ENCODE results near the gene CCDC152. TPM values are rescaled to one million over a fixed set of nuclear protein-coding genes. Genes with fewer than 3 reads are reported as not detected.
"Not testable (repeated sequence)": the region's sequence is repeated elsewhere in the genome, so short reads cannot be mapped to it uniquely, and the experiment has no call there.

CCDC152 gene
- total and polyA plus RNA-seq, 2 experiments from 2014 or later, result 2.8 to 6.4 TPM

- H3K27me3 ChIP-seq (replicated peaks; ENCODE audit: insufficient read depth), result no peaks in the 10 kb centered on the region
- TF ChIP-seq EZH2 (IDR thresholded peaks at IDR 0.05; ENCODE audit: insufficient read depth, poor library complexity, severe bottlenecking) (no peak), EZH2phosphoT487 (IDR thresholded peaks at IDR 0.05; ENCODE audit: insufficient read depth, low read depth) (no peak)
- peak; percentile 19 for DNase-seq
- no peaks in the 10 kb centered on the region for H3K9me3 ChIP-seq (ENCODE audit: low read depth)
- H3K4me2 ChIP-seq (ENCODE audit: unreplicated experiment), result peak within 1 kb of the TSS; percentile 29
- H2AFZ ChIP-seq, result peak within 1 kb of the TSS; percentile 59; the same call in 1 of the 2 replicates
- no peaks in the 10 kb centered on the region for H3K79me2 ChIP-seq (ENCODE audit: insufficient read depth)
- no peaks in the 10 kb centered on the region for H4K20me1 ChIP-seq (ENCODE audit: insufficient read depth)
- in situ Hi-C loops (cut with MboI), result no loop called here
- no peak within 1 kb of the TSS for H3K9ac ChIP-seq
- no peaks in the 10 kb centered on the region for H3F3A ChIP-seq (ENCODE audit: insufficient read depth)
- no peaks in the 10 kb centered on the region for H3K36me3 ChIP-seq (ENCODE audit: low read depth)
- H3K4me1 ChIP-seq (ENCODE audit: insufficient read depth), result peaks cover 12% of the 10 kb centered on the region; the same call in 1 of the 2 replicates
- H3K9me2 ChIP-seq (ENCODE audit: insufficient read depth), result no peaks in the 10 kb centered on the region
- no peak within 1 kb of the TSS for H3K4me3 ChIP-seq
- 37 to 38% methylated on average over 8 of the region's 8 CpGs for WGBS, 2 experiments (ENCODE audit: low coverage in 1 of 2, low lambda C conversion rate in 2 of 2, missing lambda C conversion rate in 2 of 2)
- H3K27ac ChIP-seq, result no peak within 1 kb of the TSS
Observed at GRCh38 chr5:42811591-42812446, 55.2 kb downstream of the CCDC152 start, which contains the start of gene SELENOP. Gene SELENOP, minus strand, starts transcription at chr5:42811892. Its CDS starts 3,539 bp downstream, at chr5:42808353.

GRCh38 chr5:42812620-42813019 is 56.0 kb downstream of the CCDC152 start:
- no peak overlapping the region for H3K27ac ChIP-seq
- H3K9ac ChIP-seq, result no peak overlapping the region
- no peaks in the 10 kb centered on the region for H3K9me3 ChIP-seq (ENCODE audit: low read depth)
- H3K4me1 ChIP-seq (ENCODE audit: insufficient read depth), result peaks cover 7% of the 10 kb centered on the region; the same call in 1 of the 2 replicates
- H3K4me2 ChIP-seq (ENCODE audit: unreplicated experiment), result no peak overlapping the region
- H3K9me2 ChIP-seq (ENCODE audit: insufficient read depth), result no peaks in the 10 kb centered on the region
- in situ Hi-C loops (cut with MboI), result no loop called here
- H3F3A ChIP-seq (ENCODE audit: insufficient read depth), result no peaks in the 10 kb centered on the region
- no peaks in the 10 kb centered on the region for H3K79me2 ChIP-seq (ENCODE audit: insufficient read depth)
- H3K36me3 ChIP-seq (ENCODE audit: low read depth), result no peaks in the 10 kb centered on the region
- TF ChIP-seq EZH2 (IDR thresholded peaks at IDR 0.05; ENCODE audit: insufficient read depth, poor library complexity, severe bottlenecking) (no peak), EZH2phosphoT487 (IDR thresholded peaks at IDR 0.05; ENCODE audit: insufficient read depth, low read depth) (no peak)
- peak overlapping the region; percentile 59; the same call in 1 of the 2 replicates for H2AFZ ChIP-seq
- no peak for DNase-seq
- H3K4me3 ChIP-seq, result no peak overlapping the region
- WGBS, 2 experiments (ENCODE audit: low coverage in 1 of 2, low lambda C conversion rate in 2 of 2, missing lambda C conversion rate in 2 of 2), result 79% methylated on average over 2 of the region's 2 CpGs
- H4K20me1 ChIP-seq (ENCODE audit: insufficient read depth), result no peaks in the 10 kb centered on the region
- no peaks in the 10 kb centered on the region for H3K27me3 ChIP-seq (replicated peaks; ENCODE audit: insufficient read depth)

GRCh38 chr5:42813533-42813932 is 56.9 kb downstream of the CCDC152 start:
- WGBS, 2 experiments (ENCODE audit: low coverage in 1 of 2, low lambda C conversion rate in 2 of 2, missing lambda C conversion rate in 2 of 2), result 70% methylated on average over 19 of the region's 19 CpGs

GRCh38 chr5:42816546-42816945 is 59.9 kb downstream of the CCDC152 start:
- H4K20me1 ChIP-seq (ENCODE audit: insufficient read depth); H3K9ac ChIP-seq; H2AFZ ChIP-seq; in situ Hi-C loops (cut with MboI); DNase-seq; H3K27ac ChIP-seq; H3F3A ChIP-seq (ENCODE audit: insufficient read depth); H3K4me3 ChIP-seq; H3K36me3 ChIP-seq (ENCODE audit: low read depth); H3K4me2 ChIP-seq (ENCODE audit: unreplicated experiment); H3K4me1 ChIP-seq (ENCODE audit: insufficient read depth); H3K79me2 ChIP-seq (ENCODE audit: insufficient read depth); H3K9me3 ChIP-seq (ENCODE audit: low read depth); H3K27me3 ChIP-seq (replicated peaks; ENCODE audit: insufficient read depth); H3K9me2 ChIP-seq (ENCODE audit: insufficient read depth): not testable (repeated sequence)
- 96 to 97% methylated on average over 2 of the region's 2 CpGs for WGBS, 2 experiments (ENCODE audit: low coverage in 1 of 2, low lambda C conversion rate in 2 of 2, missing lambda C conversion rate in 2 of 2)

More at GRCh38 chr5:42813533-42813932, 56.9 kb downstream of the CCDC152 start:
- Histone ChIP-seq H3K36me3 (ENCODE audit: low read depth) (no peaks in the 10 kb centered on the region), H3F3A (ENCODE audit: insufficient read depth) (no peaks in the 10 kb centered on the region), H3K9me2 (ENCODE audit: insufficient read depth) (no peaks in the 10 kb centered on the region), H3K79me2 (ENCODE audit: insufficient read depth) (no peaks in the 10 kb centered on the region), H3K9me3 (ENCODE audit: low read depth) (no peaks in the 10 kb centered on the region), H3K9ac (no peak overlapping the region), H3K27ac (no peak overlapping the region), H2AFZ (no peak overlapping the region), H3K4me2 (ENCODE audit: unreplicated experiment) (no peak overlapping the region), H3K4me1 (ENCODE audit: insufficient read depth) (peaks cover 4% of the 10 kb centered on the region; the same call in 1 of the 2 replicates), H4K20me1 (ENCODE audit: insufficient read depth) (no peaks in the 10 kb centered on the region), H3K27me3 (replicated peaks; ENCODE audit: insufficient read depth) (no peaks in the 10 kb centered on the region), H3K4me3 (no peak overlapping the region)
- DNase-seq, result no peak
- in situ Hi-C loops (cut with MboI), result no loop called here
- TF ChIP-seq EZH2 (IDR thresholded peaks at IDR 0.05; ENCODE audit: insufficient read depth, poor library complexity, severe bottlenecking) (no peak), EZH2phosphoT487 (IDR thresholded peaks at IDR 0.05; ENCODE audit: insufficient read depth, low read depth) (no peak)

All from GM23248 (cell line).